CD4-positive, alpha-beta memory T cell (primary cell): ENCODE measurements around the gene PJVK. TPM values are rescaled to one million over a fixed set of nuclear protein-coding genes. Genes with fewer than 3 reads are reported as not detected.
A peak's percentile ranks its signal among the peaks of the same experiment; 100 is the strongest.

Experiments
- CTCF ChIA-PET: fragments of 350-600 bp; sonication (Branson Sonifier 250); formaldehyde crosslinking; loops from one replicate; lab custom pipeline; 2021; ENCODE audit warnings: inconsistent platforms; ENCODE audit not compliant: partially characterized antibody; lab: Charles Lee
- POLR2A ChIA-PET: fragments of 350-600 bp; sonication (Branson Sonifier 250); formaldehyde crosslinking; loops from one replicate; lab custom pipeline; 2021; ENCODE audit not compliant: partially characterized antibody; lab: Charles Lee
- DNase-seq, 5 donors: peaks; one replicate each; pipeline versions ENCODE4 v3.0.0 to v3.0.0-alpha.2; 2020 to 2022; ENCODE audit warnings: mixed read lengths in 1 of 5
- H3K27ac ChIP-seq: one replicate; pipeline ENCODE4 v1.7.0; 2013; ENCODE audit warnings: low read depth, low read length
- H3K27me3 ChIP-seq: 2 replicates; pipeline ENCODE4 v1.7.0; 2013; ENCODE audit warnings: mild to moderate bottlenecking, low read length, moderate library complexity; ENCODE audit not compliant: insufficient read depth
- H3K36me3 ChIP-seq: 2 replicates; pipeline ENCODE4 v1.7.0; 2013; ENCODE audit warnings: mild to moderate bottlenecking, low read length, moderate library complexity; ENCODE audit not compliant: insufficient read depth
- H3K4me1 ChIP-seq: 2 replicates; pipeline ENCODE4 v1.7.0; 2013; ENCODE audit warnings: mild to moderate bottlenecking, low read length, moderate library complexity; ENCODE audit not compliant: insufficient read depth
- H3K4me3 ChIP-seq, 2 donors: one replicate each; pipeline ENCODE4 v1.7.0; 2013; ENCODE audit warnings: low read length in 2 of 2, mild to moderate bottlenecking in 1 of 2
- H3K9me3 ChIP-seq, 2 donors: one replicate each; pipeline ENCODE4 v1.7.0; 2013; ENCODE audit warnings: low read length in 2 of 2, control low read depth in 1 of 2; ENCODE audit not compliant: control insufficient read depth in 1 of 2
- H3K27ac Mint-ChIP-seq, 7 donors: one replicate each; pipeline ENCODE4 v1.8.0; 2020 to 2021; ENCODE audit warnings: mixed read lengths in 7 of 7, mild to moderate bottlenecking in 6 of 7, inconsistent platforms in 3 of 7, moderate library complexity in 3 of 7
- H3K27me3 Mint-ChIP-seq, 2 donors: one replicate each; pipeline ENCODE4 v1.8.0; 2020 to 2021; ENCODE audit warnings: mixed read lengths in 2 of 2
- H3K36me3 Mint-ChIP-seq, 2 donors: one replicate each; pipeline ENCODE4 v1.8.0; 2020 to 2021; ENCODE audit warnings: mixed read lengths in 2 of 2, inconsistent platforms in 1 of 2, mild to moderate bottlenecking in 1 of 2
- H3K4me1 Mint-ChIP-seq, 4 donors: one replicate each; pipeline ENCODE4 v1.8.0; 2020 to 2021; ENCODE audit warnings: mixed read lengths in 4 of 4, mild to moderate bottlenecking in 1 of 4
- H3K4me3 Mint-ChIP-seq, 8 donors: one replicate each; pipeline ENCODE4 v1.8.0; 2020 to 2021; ENCODE audit warnings: mixed read lengths in 8 of 8, mild to moderate bottlenecking in 7 of 8, moderate library complexity in 6 of 8, inconsistent platforms in 3 of 8
- H3K9me3 Mint-ChIP-seq, 8 donors: one replicate each; pipeline ENCODE4 v1.8.0; 2020 to 2021; ENCODE audit warnings: mixed read lengths in 8 of 8, mild to moderate bottlenecking in 5 of 8, inconsistent platforms in 3 of 8, moderate library complexity in 1 of 8
- intact Hi-C: fragments of 100-400 bp; cut with micrococcal nuclease; formaldehyde crosslinking; loops from one replicate; pipeline ENCODE4 v1.15.1; 2023
- polyA plus RNA-seq, 2 donors: library from polyadenylated mRNA; unstranded; fragments of 300-500 nt; fragmentation: Illumina TruSeq; gene quantifications; one replicate each; pipeline ENCODE4 v1.2.3, GENCODE V29; 2021
- total RNA-seq, 2 experiments: library from RNA; stranded (reverse); gene quantifications; one replicate each; pipeline ENCODE4 v1.2.3, GENCODE V29; 2021

The PJVK gene, protein sequence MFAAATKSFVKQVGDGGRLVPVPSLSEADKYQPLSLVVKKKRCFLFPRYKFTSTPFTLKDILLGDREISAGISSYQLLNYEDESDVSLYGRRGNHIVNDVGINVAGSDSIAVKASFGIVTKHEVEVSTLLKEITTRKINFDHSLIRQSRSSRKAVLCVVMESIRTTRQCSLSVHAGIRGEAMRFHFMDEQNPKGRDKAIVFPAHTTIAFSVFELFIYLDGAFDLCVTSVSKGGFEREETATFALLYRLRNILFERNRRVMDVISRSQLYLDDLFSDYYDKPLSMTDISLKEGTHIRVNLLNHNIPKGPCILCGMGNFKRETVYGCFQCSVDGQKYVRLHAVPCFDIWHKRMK
- total RNA-seq (1 to 10 TPM; 3.6 to 4.1 TPM), polyA plus RNA-seq (under 1 TPM; 0.23 to 0.32 TPM)

- Histone ChIP-seq H3K9me3 (no peaks in the 10 kb centered on the region), H3K27ac (peak within 1 kb of the TSS; percentile 97), H3K4me3 (peak within 1 kb of the TSS; percentile 40 to 76), H3K4me1 (peaks cover 32% of the 10 kb centered on the region), H3K27me3 (no peaks in the 10 kb centered on the region), H3K36me3 (peaks cover 7% of the 10 kb centered on the region)
- Mint-ChIP-seq H3K27me3 (peaks cover 2 to 3% of the 10 kb centered on the region in 2 donors), H3K9me3 (no peaks in the 10 kb centered on the region), H3K4me3 (peak within 1 kb of the TSS; percentile 87 to 93 (median 90)), H3K36me3 (peaks cover 15 to 34% of the 10 kb centered on the region in 2 donors), H3K27ac (peak within 1 kb of the TSS; percentile 94 to 97 (median 97)), H3K4me1 (peaks cover 21 to 34% (median 27%) of the 10 kb centered on the region in 4 donors)
- DNase-seq: peak; percentile 93 to 95 (median 94)
- intact Hi-C loops: loop anchor here (1.0 to 2.0 kb wide), 5 partner anchors 27 to 1238 kb away; partner anchors contain the start of genes FKBP7 and HNRNPA3
- ChIA-PET POLR2A (interaction anchor here (0.6 to 2.8 kb wide), 22 partner anchors 8 to 1186 kb away, joined by 3 to 56 read pairs (median 4); partner anchors contain the start of genes AGPS, NFE2L2, PLEKHA3 and RBM45), CTCF (interaction anchor here (0.8 to 3.2 kb wide), 9 partner anchors 13 to 73 kb away, joined by 3 to 42 read pairs (median 4); no protein-coding TSS in a partner anchor)
Observed at GRCh38 chr2:178450774-178451525, at the start of gene PJVK, which contains the start of gene PRKRA. TSS of gene PJVK (plus strand) at chr2:178451378. CDS start at chr2:178453410, 2,032 bp downstream. TSS of gene PRKRA (minus strand) at chr2:178451175. CDS start at chr2:178451030, 145 bp downstream.

GRCh38 chr2:178401994-178402437 is 49.2 kb upstream of the PJVK start:
- H3K27me3 Mint-ChIP-seq: peaks cover 0 to 1% of the 10 kb centered on the region in 2 donors
- H3K4me3 ChIP-seq: no peak overlapping the region
- intact Hi-C loops: no loop called here
- no peaks in the 10 kb centered on the region for H3K36me3 Mint-ChIP-seq
- H3K36me3 ChIP-seq: no peaks in the 10 kb centered on the region
- peaks cover 5% of the 10 kb centered on the region for H3K4me1 ChIP-seq
- CTCF ChIA-PET: interaction anchor here (0.6 to 16.7 kb wide), 2 partner anchors 13 to 126 kb away, joined by 3 to 256 read pairs; no protein-coding TSS in a partner anchor
- no peaks in the 10 kb centered on the region for H3K9me3 ChIP-seq
- no peaks in the 10 kb centered on the region for H3K27me3 ChIP-seq
- POLR2A ChIA-PET: no interaction called here
- H3K4me1 Mint-ChIP-seq: peaks cover 4 to 8% (median 4%) of the 10 kb centered on the region in 4 donors
- H3K4me3 Mint-ChIP-seq: no peak overlapping the region
- no peak for DNase-seq
- H3K27ac Mint-ChIP-seq: no peak overlapping the region
- H3K9me3 Mint-ChIP-seq: no peaks in the 10 kb centered on the region
- H3K27ac ChIP-seq: no peak overlapping the region

DNA sequence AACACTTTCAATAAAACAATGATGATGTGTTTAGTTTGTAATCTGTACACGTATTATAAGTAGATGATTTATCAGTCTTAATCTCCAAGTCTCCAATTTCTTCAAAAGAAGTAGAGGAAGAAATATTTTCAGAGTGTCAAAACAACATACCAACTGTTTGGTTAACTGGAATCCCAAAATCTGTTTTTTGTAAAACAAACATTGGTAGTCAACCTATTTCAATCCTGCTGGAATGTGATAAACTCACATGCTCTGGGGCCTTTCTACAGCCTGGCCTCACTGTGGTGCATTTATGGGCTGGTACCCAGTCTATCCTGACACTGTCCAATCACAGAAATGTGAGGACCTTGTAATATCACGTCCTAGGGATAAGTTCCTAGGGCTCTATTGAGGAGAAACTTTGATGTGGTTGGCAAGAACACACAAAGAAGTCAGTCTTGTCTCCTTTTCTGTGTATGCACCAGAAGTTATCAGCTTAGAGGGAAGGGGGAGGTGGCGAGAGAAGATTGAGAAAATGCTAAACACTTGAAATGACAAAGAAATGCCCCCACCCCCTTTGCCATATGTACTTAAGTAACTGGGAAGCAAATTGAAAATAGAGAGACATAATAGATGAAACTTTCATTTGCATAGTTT is 47.4 kb upstream of the PJVK start:
- intact Hi-C loops: no loop called here
- Histone ChIP-seq H3K27me3 (no peaks in the 10 kb centered on the region), H3K9me3 (no peaks in the 10 kb centered on the region), H3K27ac (no peak overlapping the region), H3K4me3 (no peak overlapping the region), H3K36me3 (no peaks in the 10 kb centered on the region), H3K4me1 (peaks cover 5% of the 10 kb centered on the region)
- H3K36me3 Mint-ChIP-seq: no peaks in the 10 kb centered on the region
- DNase-seq: no peak
- peak overlapping the region in 2 of 7 donors; percentile 23 to 25 for H3K27ac Mint-ChIP-seq
- ChIA-PET POLR2A (interaction anchor here (1.1 kb wide), 1 partner anchor 9 kb away, joined by 4 read pairs; no protein-coding TSS in a partner anchor), CTCF (interaction anchor here (16.7 kb wide), 1 partner anchor 11 kb away, joined by 256 read pairs; no protein-coding TSS in a partner anchor)
- H3K4me3 Mint-ChIP-seq: no peak overlapping the region
- no peaks in the 10 kb centered on the region for H3K9me3 Mint-ChIP-seq
- peaks cover 4 to 8% (median 4%) of the 10 kb centered on the region in 4 donors for H3K4me1 Mint-ChIP-seq
- peaks cover 0 to 1% of the 10 kb centered on the region in 2 donors for H3K27me3 Mint-ChIP-seq

- no peaks in the 10 kb centered on the region for H3K36me3 ChIP-seq
- no peak overlapping the region for H3K4me3 ChIP-seq
- Mint-ChIP-seq H3K4me1 (peaks cover 4 to 8% (median 4%) of the 10 kb centered on the region in 4 donors), H3K9me3 (no peaks in the 10 kb centered on the region), H3K4me3 (no peak overlapping the region), H3K27me3 (peaks cover 0 to 1% of the 10 kb centered on the region in 2 donors), H3K27ac (peak overlapping the region in 1 of 7 donors; percentile 23), H3K36me3 (no peaks in the 10 kb centered on the region)
- no peaks in the 10 kb centered on the region for H3K9me3 ChIP-seq
- POLR2A ChIA-PET: interaction anchor here (0.7 to 1.1 kb wide), 2 partner anchors 9 to 10 kb away, joined by 3 to 4 read pairs; no protein-coding TSS in a partner anchor
- intact Hi-C loops: no loop called here
- no peak overlapping the region for H3K27ac ChIP-seq
- CTCF ChIA-PET: interaction anchor here (1.0 to 16.7 kb wide), 2 partner anchors 9 to 11 kb away, joined by 7 to 256 read pairs; no protein-coding TSS in a partner anchor
- H3K4me1 ChIP-seq: peaks cover 5% of the 10 kb centered on the region
- H3K27me3 ChIP-seq: no peaks in the 10 kb centered on the region
- DNase-seq: no peak
Observed at GRCh38 chr2:178404368-178404767, 46.8 kb upstream of the PJVK start.

- no peak overlapping the region for H3K4me3 Mint-ChIP-seq
- CTCF ChIA-PET: no interaction called here
- H3K9me3 Mint-ChIP-seq: no peaks in the 10 kb centered on the region
Observed at GRCh38 chr2:178409261-178409660, 41.9 kb upstream of the PJVK start.

DNA sequence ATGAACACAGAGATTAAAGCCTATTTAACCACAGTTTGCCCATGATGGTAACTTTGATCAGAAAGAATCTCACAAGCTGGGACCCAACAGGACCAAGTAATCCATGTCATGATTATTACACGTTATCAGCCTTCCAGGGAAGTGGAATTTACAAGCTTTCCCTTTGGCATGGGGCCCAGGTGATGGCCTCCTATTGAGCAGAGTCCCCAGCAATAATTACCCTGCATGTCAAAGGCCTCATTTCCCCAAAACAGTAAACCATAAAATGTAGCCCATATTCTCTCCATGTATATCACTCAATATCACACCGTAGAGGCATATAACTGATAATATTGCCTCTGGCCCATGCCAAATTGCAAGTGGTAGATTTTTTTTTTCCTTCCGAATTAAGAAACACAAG is 39.1 kb upstream of the PJVK start:
- Histone ChIP-seq H3K4me3 (no peak overlapping the region), H3K9me3 (no peaks in the 10 kb centered on the region), H3K27me3 (no peaks in the 10 kb centered on the region), H3K27ac (no peak overlapping the region), H3K36me3 (no peaks in the 10 kb centered on the region), H3K4me1 (peaks cover 15% of the 10 kb centered on the region)
- Mint-ChIP-seq H3K27ac (peak overlapping the region in 2 of 7 donors; percentile 19 to 61), H3K4me1 (peaks cover 11 to 32% (median 19%) of the 10 kb centered on the region in 4 donors), H3K27me3 (peaks cover 0 to 3% of the 10 kb centered on the region in 2 donors), H3K4me3 (peak overlapping the region in 2 of 8 donors; percentile 31 to 43), H3K36me3 (peaks cover 0 to 3% of the 10 kb centered on the region in 2 donors), H3K9me3 (no peaks in the 10 kb centered on the region)
- intact Hi-C loops: no loop called here
- POLR2A ChIA-PET: no interaction called here
- CTCF ChIA-PET: interaction anchor here (3.1 to 10.3 kb wide), 2 partner anchors 14 to 38 kb away, joined by 42 to 256 read pairs; partner anchors contain the start of genes PJVK and PRKRA
- no peak for DNase-seq

More at GRCh38 chr2:178409261-178409660, 41.9 kb upstream of the PJVK start:
- Mint-ChIP-seq H3K36me3 (peaks cover 0 to 3% of the 10 kb centered on the region in 2 donors), H3K27ac (no peak overlapping the region), H3K4me1 (peaks cover 8 to 20% (median 15%) of the 10 kb centered on the region in 4 donors), H3K27me3 (peaks cover 0 to 3% of the 10 kb centered on the region in 2 donors)
- no peak for DNase-seq
- POLR2A ChIA-PET: no interaction called here
- H3K27ac ChIP-seq: no peak overlapping the region
- no peaks in the 10 kb centered on the region for H3K9me3 ChIP-seq
- no peak overlapping the region for H3K4me3 ChIP-seq
- intact Hi-C loops: no loop called here
- H3K36me3 ChIP-seq: no peaks in the 10 kb centered on the region
- no peaks in the 10 kb centered on the region for H3K27me3 ChIP-seq
- H3K4me1 ChIP-seq: peaks cover 6% of the 10 kb centered on the region
